22Rv1 (cell line): Measurements from ENCODE around the gene ENAH.

Experiments
- H3K27ac ChIP-seq: fragments of 450-650 bp; 2 replicates; pipeline ENCODE4 v1.5.1; 2017
- CTCF ChIP-seq: fragments of 450-650 bp; IDR thresholded peaks from 2 replicates; pipeline ENCODE4 v1.5.1; 2017; ENCODE audit warnings: mild to moderate bottlenecking
- ZFX ChIP-seq: fragments of 450-650 bp; IDR thresholded peaks from 2 replicates; pipeline ENCODE4 v1.6.1; 2017; ENCODE audit warnings: antibody characterized with exemption, borderline replicate concordance

Gene ENAH

GRCh38 chr1:225545649-225546048 is 107.3 kb downstream of the ENAH start:
- no peak for TF ChIP-seq ZFX
- no peak for TF ChIP-seq CTCF
- no peak overlapping the region for H3K27ac ChIP-seq

- no peak overlapping the region for H3K27ac ChIP-seq
- TF ChIP-seq CTCF, result no peak
- no peak for TF ChIP-seq ZFX
These were observed 108.0 kb downstream of the ENAH start for GRCh38 chr1:225544924-225545323.

- TF ChIP-seq CTCF, result no peak
- no peak for TF ChIP-seq ZFX
- no peak overlapping the region for H3K27ac ChIP-seq
These were observed 108.7 kb downstream of the ENAH start for GRCh38 chr1:225544263-225544662.

GRCh38 chr1:225543350-225543749 is 109.6 kb downstream of the ENAH start:
- TF ChIP-seq ZFX (no peak), CTCF (no peak)
- no peak overlapping the region for H3K27ac ChIP-seq

GRCh38 chr1:225541383-225541782 is 111.5 kb downstream of the ENAH start:
- H3K27ac ChIP-seq, result no peak overlapping the region
- no peak for TF ChIP-seq CTCF
- no peak for TF ChIP-seq ZFX

GRCh38 chr1:225539575-225539974 is 113.3 kb downstream of the ENAH start:
- TF ChIP-seq CTCF, result no peak
- no peak for TF ChIP-seq ZFX
- H3K27ac ChIP-seq, result no peak overlapping the region

GRCh38 chr1:225539069-225539468 is 113.9 kb downstream of the ENAH start:
- no peak overlapping the region for H3K27ac ChIP-seq
- TF ChIP-seq CTCF (no peak), ZFX (no peak)
